ENCODE data around the gene TNFAIP8L2.
"Not testable (repeated sequence)": the region's sequence is repeated elsewhere in the genome, so short reads cannot be mapped to it uniquely, and the experiment has no call there.

Gene TNFAIP8L2

DNA sequence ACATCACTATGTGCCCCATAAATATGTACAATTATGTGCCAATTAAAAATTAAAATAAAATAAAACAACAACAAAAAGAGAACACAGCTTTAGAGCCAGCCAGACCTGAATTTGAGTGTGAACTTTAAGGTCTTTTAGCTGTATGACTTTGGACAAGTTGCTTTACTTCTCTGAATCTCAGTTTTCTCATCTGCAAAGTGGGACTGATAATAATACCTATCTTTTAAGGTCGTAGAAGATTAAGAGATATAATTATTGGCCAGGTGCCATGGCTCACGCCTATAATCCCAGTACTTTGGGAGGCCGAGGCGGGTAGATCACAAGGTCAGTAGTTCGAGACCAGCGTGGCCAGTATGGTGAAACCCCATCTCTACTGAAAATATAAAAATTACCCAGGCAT is 36.9 kb downstream of the TNFAIP8L2 start:
- DNase-seq, result no peak

- DNase-seq, result no peak
These were observed 37.4 kb downstream of the TNFAIP8L2 start for GRCh38 chr1:151193856-151194255.

DNA sequence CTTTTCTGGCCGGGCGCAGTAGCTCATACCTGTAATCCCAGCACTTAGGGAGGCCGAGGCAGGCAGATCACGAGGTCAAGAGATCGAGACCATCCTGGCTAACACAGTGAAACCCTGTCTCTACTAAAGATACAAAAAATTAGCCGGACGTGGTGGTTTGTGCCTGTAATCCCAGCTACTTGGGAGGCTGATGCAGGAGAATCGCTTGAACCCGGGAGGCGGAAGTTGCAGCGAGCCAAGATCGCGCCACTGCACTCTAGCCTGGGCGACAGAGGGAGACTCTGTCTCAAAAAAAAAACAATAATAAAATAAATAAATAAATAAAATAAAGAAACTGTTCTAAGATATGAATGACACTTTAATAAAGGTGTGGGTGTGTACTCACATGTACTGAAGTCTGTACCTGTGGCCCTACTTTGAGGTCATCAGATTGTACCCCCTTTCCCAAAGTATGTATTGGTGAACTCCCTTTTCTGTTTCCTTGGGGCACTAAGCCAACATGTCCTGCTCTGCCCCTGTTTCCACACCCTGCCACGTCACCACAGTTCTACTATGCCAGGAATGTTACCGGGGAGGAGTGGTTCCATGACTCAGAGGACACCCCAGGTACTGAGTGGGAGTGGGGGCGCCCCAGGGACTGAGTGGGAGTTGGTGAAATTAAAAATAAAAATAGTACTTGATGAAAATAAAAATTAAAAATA is 38.6 kb downstream of the TNFAIP8L2 start:
- DNase-seq, result not testable (repeated sequence)

DNA sequence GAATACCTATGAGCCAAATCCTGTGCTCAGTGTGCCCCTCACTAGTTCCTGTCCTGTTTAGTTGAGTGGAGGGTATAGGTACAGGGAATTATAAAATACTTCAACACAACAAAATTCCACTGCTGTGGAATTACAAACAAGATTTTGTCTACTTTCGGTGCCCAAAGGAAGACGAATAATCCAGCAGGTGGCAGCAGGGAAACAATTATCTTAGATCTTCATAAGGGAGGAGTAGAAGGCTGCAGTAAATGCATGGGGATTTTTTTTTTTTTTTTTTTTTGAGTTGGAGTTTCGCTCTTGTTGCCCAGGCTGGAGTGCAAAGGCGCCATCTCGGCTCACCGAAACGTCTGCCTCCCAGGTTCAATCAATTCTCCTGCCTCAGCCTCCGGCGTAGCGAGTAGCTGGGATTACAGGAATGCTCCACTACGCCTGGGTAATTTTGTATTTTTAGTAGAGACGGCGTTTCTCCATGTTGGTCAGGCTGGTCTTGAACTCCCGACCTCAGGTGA is 39.9 kb downstream of the TNFAIP8L2 start:
- DNase-seq, result peak; percentile 33

- DNase-seq, result no peak
These were observed 41.4 kb downstream of the TNFAIP8L2 start for GRCh38 chr1:151197863-151198253.

DNA sequence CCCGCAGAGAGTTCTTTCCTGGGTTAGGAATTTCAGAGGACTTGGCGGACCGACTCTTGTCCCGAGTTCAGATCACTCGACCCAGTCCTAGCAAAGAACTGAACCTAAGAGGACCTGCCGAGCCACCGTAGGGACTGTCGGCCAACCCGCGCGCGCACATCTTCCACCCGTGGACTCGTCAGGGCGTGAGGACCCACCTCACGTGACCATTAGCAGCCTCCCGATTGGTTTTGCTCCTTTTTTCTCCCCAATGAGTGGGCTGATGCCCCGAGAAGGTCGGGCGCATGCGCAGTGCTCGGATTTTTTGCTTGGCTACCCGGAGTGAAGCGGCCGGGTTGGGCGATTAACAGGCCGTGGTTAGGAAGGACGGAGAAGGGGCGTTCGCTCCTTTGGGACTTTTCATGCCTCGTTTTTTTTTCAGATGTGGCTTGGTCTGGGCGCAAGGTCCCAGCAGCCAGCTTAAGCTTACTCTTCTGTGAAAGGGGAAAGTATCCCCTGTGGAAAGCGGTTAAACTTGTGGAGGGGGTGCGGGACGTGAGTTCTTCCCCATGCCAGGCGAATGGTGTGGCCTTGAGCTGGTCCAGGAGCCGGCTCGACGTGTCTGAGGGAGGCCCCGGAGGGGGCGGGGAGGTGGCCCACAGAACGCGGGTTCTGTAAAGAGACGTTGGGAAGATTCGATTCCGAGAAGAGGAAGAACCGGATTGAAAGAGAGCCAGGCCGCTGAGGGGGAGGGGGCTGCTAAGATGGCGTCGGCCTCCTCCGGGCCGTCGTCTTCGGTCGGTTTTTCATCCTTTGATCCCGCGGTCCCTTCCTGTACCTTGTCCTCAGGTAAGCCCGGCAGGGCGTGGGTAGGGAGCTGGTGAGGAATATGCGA is 42.0 kb downstream of the TNFAIP8L2 start, which contains the start of gene PIP5K1A:
TSS of gene PIP5K1A (plus strand) at position 299 of the 874 bp plus-strand sequence. CDS start at position 744, 445 bp downstream.
- peak; percentile 96 for DNase-seq

- DNase-seq, result no peak
These were observed 43.6 kb downstream of the TNFAIP8L2 start for GRCh38 chr1:151199873-151200581.

- not testable (repeated sequence) for DNase-seq
These were observed 49.0 kb downstream of the TNFAIP8L2 start for GRCh38 chr1:151205381-151205965.

Data from activated T-cell treated with anti-CD3 and anti-CD28 coated beads, Interleukin-2, amount 50 U/mL, for 1 hour (primary cell).